ENCODE data around the gene LRRIQ4.

The LRRIQ4 gene

DNA sequence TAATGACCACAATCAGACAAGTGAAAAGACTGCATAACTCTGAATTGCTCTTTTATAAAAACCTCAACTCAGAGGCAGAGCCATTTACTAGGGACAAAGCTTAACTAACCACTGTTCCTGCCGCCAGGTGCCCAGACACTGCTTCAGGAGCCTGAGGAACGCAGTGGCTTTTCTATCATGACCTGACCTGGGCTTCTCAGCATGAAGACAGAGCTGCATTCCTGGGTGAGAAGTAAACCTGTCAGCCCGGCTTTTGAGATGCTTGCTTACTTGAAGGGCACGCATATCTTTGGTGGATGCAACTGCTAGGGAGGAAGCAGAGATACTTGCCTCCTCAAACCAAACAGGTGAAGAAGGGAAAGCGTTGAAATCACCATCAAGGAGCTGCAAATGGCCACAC is 49.2 kb downstream of the LRRIQ4 start:
- DNase-seq, result no peak

DNA sequence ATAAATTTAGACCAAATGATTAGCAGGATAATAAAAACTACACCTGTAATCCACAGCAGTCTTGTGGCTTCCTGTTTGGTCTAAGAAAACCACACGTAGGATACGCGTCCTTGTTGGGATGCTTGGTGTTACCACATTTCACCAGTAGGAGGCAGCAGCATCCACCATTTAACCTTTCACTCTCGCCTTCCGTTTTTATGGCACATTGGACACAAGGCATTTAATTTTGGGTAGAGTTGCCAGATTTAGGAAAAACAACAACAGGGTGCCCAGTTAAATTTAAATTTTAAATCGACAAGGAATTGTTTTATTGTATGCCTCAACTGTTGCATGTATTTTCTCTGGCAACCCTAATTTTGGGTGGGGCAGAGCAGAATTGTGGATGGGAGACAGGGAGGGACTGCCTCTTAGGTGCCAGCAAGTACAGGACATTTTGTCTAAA is 50.8 kb downstream of the LRRIQ4 start:
- DNase-seq, result no peak

DNA sequence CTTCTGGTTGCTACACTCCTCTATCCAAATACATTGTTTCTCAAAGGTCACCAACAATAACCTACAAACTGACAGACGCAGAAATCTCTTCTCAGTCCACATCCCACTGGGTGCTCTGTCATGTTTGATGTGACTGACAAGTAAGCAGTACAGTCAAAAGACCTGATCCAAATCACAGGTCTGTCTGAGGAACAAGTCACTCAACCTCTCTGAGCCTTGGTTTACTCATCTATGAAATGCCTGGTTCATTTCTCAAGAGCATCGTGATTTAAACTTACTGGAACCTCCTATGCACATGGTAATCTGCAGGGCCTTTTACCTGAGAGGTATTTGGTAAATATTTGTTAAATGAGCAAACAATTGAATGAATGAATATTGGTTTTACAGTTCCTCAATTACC is 51.6 kb downstream of the LRRIQ4 start:
- no peak for DNase-seq

- no peak for DNase-seq
Measured at GRCh38 chr3:169865176-169865767, 52.6 kb downstream of the LRRIQ4 start.

DNA sequence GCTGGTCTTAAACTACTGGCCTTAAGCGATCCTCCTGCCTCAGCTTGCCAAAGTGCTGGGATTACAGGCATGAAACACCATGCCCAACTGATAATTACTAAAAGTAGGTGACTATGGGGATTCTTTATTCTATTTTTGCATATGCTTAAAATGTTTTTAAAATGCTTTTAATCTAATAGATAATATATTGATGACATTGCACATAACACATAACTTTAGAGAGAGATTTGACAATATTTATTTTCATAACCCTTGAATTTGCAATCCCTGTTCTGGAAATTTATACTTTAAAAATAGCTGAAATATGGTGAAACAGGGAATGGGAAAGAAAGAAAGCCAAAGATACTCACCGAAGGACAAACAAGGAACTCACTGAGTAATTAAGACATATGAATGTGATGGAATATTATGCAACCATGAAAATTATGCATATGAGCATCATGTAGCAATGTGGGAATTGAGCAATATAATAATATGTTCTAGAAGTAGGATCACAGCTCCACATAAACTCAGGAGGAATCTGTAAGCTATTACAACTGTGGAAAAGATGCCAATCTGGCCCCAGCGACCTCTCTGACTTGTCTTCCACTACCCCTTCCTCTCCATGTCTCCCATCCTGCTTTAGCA is 55.0 kb downstream of the LRRIQ4 start:
- DNase-seq, result no peak

- DNase-seq, result no peak
Measured at GRCh38 chr3:169868369-169868768, 55.7 kb downstream of the LRRIQ4 start.

GRCh38 chr3:169869484-169870220 is 57.0 kb downstream of the LRRIQ4 start, which contains the start of gene LRRC31:
TSS of gene LRRC31 (minus strand) at chr3:169869935. CDS start at chr3:169869807, 128 bp downstream.
- DNase-seq, result no peak

DNA sequence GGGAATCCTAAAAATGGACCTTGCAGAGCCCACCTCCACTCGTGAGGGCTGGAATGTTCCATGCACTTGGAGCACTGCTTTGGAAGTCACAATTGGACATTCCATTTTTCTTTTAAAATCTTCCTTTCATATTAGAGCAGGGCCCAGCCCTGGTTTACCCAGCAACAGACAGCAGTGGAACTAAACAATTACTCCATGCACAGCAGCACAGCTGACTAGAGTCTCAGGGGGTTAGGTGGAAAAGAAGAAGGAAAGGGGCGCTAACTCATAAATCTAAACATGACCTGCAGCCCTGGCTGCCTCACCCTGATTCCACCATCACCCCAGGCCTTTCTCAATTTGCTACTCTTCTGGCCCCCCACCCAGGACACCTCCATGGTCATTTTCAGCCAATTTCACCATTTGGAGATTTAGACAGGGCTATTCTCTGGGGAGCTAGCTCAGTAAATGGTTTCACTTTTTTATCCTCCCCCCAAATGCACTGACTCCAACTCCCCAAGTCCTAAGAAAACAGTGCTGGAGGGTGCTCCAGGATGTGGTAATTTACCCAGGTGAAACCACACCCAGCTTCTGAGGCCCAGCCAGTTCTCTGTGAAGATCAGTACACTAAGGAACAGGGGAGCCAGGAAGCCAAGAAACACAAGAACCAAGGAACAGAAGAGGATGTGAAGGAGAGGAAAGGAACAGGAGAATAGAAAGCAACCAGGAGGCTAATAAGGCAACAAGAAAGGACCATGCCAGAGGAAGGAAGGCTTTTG is 58.6 kb downstream of the LRRIQ4 start:
- no peak for DNase-seq

- DNase-seq, result no peak
Measured at GRCh38 chr3:169879013-169879557, 66.4 kb downstream of the LRRIQ4 start.

- no peak for DNase-seq
Measured at GRCh38 chr3:169879845-169880575, 67.3 kb downstream of the LRRIQ4 start.

- DNase-seq, result no peak
Measured at GRCh38 chr3:169880576-169881250, 68.0 kb downstream of the LRRIQ4 start.

- DNase-seq, result no peak
Measured at GRCh38 chr3:169886671-169887070, 74.0 kb downstream of the LRRIQ4 start.
